Measurements from ENCODE around the gene BTBD9.

The BTBD9 gene

DNA sequence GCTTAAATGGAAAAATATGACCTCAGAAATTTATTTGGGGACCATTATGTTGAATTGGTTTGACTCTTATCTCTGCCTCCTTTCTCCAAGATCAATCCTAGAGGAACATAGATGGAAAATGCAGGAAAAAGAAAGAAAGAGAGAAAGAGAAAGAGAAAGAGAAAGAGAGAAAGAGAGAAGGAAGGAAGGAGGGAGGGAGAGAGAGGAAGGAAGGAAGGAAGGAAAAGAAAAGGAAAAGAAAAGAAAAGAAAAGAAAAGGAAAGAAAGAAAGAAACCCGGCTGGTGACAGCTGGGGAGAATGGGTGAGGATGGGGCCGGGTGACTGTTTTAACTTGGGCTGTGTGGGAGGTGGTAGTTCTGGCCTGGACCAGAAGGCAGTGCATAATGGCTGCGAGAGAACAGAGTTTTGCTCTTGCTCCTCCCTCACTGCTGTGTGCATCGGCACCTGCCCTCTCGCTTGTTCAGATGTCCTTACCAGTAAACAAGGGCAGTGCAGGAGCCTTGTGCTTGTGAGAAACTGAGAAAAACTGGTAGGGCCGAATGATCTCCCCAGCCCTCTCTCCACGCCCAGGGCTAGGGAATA is 38.5 kb upstream of the BTBD9 start:
- Histone ChIP-seq H3K4me3 (ENCODE audit: low read depth in 1 of 2, low read length in 2 of 2) (no peak overlapping the region), H2AFZ (ENCODE audit: low read depth, low read length) (no peak overlapping the region), H3K4me1 (ENCODE audit: insufficient read depth, low read length) (no peaks in the 10 kb centered on the region), H4K20me1 (ENCODE audit: insufficient read depth, low read length) (peaks cover 3% of the 10 kb centered on the region; the same call in 1 of the 2 replicates), H3K79me2 (ENCODE audit: insufficient read depth, low read length) (no peaks in the 10 kb centered on the region), H3K9me3 (ENCODE audit: insufficient read depth, low read length, severe bottlenecking) (no peaks in the 10 kb centered on the region), H3K27me3 (ENCODE audit: insufficient read depth, low read length, poor library complexity) (no peaks in the 10 kb centered on the region), H3K27ac (ENCODE audit: low read length) (no peak overlapping the region), H3K9ac (ENCODE audit: low read depth, low read length) (no peak overlapping the region), H3K36me3 (ENCODE audit: insufficient read depth, low read length) (peaks cover 77% of the 10 kb centered on the region), H3K4me2 (ENCODE audit: insufficient read depth, low read length) (no peak overlapping the region)
- ATAC-seq (ENCODE audit: insufficient read depth, low read depth) (no peak), DNase-seq (no peak)
- TF ChIP-seq, protein P1, sequence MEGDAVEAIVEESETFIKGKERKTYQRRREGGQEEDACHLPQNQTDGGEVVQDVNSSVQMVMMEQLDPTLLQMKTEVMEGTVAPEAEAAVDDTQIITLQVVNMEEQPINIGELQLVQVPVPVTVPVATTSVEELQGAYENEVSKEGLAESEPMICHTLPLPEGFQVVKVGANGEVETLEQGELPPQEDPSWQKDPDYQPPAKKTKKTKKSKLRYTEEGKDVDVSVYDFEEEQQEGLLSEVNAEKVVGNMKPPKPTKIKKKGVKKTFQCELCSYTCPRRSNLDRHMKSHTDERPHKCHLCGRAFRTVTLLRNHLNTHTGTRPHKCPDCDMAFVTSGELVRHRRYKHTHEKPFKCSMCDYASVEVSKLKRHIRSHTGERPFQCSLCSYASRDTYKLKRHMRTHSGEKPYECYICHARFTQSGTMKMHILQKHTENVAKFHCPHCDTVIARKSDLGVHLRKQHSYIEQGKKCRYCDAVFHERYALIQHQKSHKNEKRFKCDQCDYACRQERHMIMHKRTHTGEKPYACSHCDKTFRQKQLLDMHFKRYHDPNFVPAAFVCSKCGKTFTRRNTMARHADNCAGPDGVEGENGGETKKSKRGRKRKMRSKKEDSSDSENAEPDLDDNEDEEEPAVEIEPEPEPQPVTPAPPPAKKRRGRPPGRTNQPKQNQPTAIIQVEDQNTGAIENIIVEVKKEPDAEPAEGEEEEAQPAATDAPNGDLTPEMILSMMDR (IDR thresholded peaks at IDR 0.05; ENCODE audit: borderline replicate concordance, extremely low read depth, low read length, poor library complexity, severe bottlenecking) = no peak

DNA sequence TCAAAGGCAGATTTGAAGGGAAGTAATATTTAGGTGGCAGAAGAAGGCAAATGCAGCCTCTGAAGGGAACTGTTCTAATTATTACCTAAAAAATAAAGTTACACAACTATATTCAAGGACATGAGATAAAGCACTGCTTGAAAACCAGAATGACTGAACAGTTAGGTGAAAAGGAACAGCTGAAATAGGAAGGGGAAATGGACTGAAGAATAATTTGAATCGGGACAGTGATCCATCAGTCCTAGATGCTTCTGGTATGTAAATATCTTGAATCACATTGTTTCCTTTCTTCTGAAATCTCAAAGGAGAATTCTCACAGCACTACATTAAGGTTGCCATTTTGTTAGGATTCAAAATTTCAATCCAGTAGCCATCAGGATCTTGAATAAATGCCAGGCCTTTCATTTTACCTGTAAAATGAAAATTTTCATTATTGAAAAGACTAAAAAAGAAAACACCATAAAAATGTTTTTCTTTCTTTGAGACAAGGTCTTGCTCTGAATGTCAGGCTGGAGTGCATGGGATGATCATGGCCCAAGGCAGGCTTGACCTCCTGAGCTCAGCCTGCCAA is 37.3 kb upstream of the BTBD9 start:
- Histone ChIP-seq H3K4me3 (ENCODE audit: low read depth in 1 of 2, low read length in 2 of 2) (no peak overlapping the region), H4K20me1 (ENCODE audit: insufficient read depth, low read length) (peaks cover 3% of the 10 kb centered on the region; the same call in 1 of the 2 replicates), H3K27me3 (ENCODE audit: insufficient read depth, low read length, poor library complexity) (no peaks in the 10 kb centered on the region), H3K9me3 (ENCODE audit: insufficient read depth, low read length, severe bottlenecking) (no peaks in the 10 kb centered on the region), H3K36me3 (ENCODE audit: insufficient read depth, low read length) (peaks cover 66% of the 10 kb centered on the region), H3K9ac (ENCODE audit: low read depth, low read length) (no peak overlapping the region), H3K79me2 (ENCODE audit: insufficient read depth, low read length) (no peaks in the 10 kb centered on the region), H3K4me1 (ENCODE audit: insufficient read depth, low read length) (no peaks in the 10 kb centered on the region), H3K4me2 (ENCODE audit: insufficient read depth, low read length) (no peak overlapping the region), H2AFZ (ENCODE audit: low read depth, low read length) (no peak overlapping the region), H3K27ac (ENCODE audit: low read length) (no peak overlapping the region)
- DNase-seq (no peak), ATAC-seq (ENCODE audit: insufficient read depth, low read depth) (no peak)
- TF ChIP-seq EZH2 (IDR thresholded peaks at IDR 0.05; ENCODE audit: borderline replicate concordance, low read depth, low read length, severe bottlenecking) = no peak
- TF ChIP-seq, protein P1 (IDR thresholded peaks at IDR 0.05; ENCODE audit: borderline replicate concordance, extremely low read depth, low read length, poor library complexity, severe bottlenecking) = no peak

DNA sequence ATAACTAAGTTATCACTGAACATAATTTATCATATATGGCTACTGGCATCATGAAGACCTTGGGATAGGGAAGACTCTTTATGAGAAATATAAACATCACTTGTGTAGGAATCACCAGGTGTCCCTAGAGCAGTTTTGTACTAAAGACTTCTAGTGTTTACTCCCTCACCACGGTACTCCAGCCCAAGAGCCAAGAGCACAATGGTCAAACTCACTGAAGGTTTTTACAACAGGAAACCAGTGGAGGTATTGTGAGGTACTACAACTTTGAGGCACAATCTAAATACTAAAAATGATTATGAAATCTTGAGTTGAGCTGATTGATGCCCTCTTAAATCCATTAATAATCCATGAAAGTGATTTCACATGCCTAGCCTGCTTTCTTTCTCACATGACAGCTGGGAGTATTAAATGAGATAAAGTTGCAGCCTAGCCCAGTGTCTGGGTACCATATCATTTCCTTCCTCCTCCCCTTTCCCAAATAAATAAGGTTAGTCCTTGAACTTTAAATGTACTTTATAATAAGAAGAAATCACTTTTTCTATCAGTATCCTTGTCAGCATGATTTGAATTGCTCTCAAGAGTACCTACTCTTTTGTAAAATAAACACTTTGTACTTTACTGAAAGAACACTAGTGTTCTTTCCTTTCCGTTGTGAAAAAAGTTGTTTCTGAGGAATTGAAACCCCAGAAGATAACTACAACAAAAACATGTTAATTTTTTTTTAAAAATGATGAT is 36.7 kb upstream of the BTBD9 start:
- no peak overlapping the region for H3K4me2 ChIP-seq (ENCODE audit: insufficient read depth, low read length)
- no peaks in the 10 kb centered on the region for H3K79me2 ChIP-seq (ENCODE audit: insufficient read depth, low read length)
- H3K9ac ChIP-seq (ENCODE audit: low read depth, low read length) = no peak overlapping the region
- H3K9me3 ChIP-seq (ENCODE audit: insufficient read depth, low read length, severe bottlenecking) = no peaks in the 10 kb centered on the region
- no peak overlapping the region for H3K4me3 ChIP-seq (ENCODE audit: low read depth in 1 of 2, low read length in 2 of 2)
- H3K4me1 ChIP-seq (ENCODE audit: insufficient read depth, low read length) = no peaks in the 10 kb centered on the region
- TF ChIP-seq, protein P1 (IDR thresholded peaks at IDR 0.05; ENCODE audit: borderline replicate concordance, extremely low read depth, low read length, poor library complexity, severe bottlenecking) = no peak
- no peak for TF ChIP-seq EZH2 (IDR thresholded peaks at IDR 0.05; ENCODE audit: borderline replicate concordance, low read depth, low read length, severe bottlenecking)
- no peaks in the 10 kb centered on the region for H3K27me3 ChIP-seq (ENCODE audit: insufficient read depth, low read length, poor library complexity)
- no peak for ATAC-seq (ENCODE audit: insufficient read depth, low read depth)
- no peak for DNase-seq
- H3K27ac ChIP-seq (ENCODE audit: low read length) = no peak overlapping the region
- H4K20me1 ChIP-seq (ENCODE audit: insufficient read depth, low read length) = peaks cover under 1% of the 10 kb centered on the region; the same call in 1 of the 2 replicates
- peaks cover 59% of the 10 kb centered on the region for H3K36me3 ChIP-seq (ENCODE audit: insufficient read depth, low read length)
- no peak overlapping the region for H2AFZ ChIP-seq (ENCODE audit: low read depth, low read length)

Data from DND-41 (cell line).